Loucy (cell line): ENCODE measurements around the gene CHD6.

Source experiments
- EZH2phosphoT487 ChIP-seq: fragments of 200-600 bp; IDR thresholded peaks from 2 replicates; pipeline ENCODE4 v1.6.1; 2018; ENCODE audit warnings: antibody characterized with exemption, mild to moderate bottlenecking, moderate library complexity, borderline replicate concordance
- TF ChIP-seq, protein P1 (sequence below): fragments of 200-600 bp; sonication (generic); conservative IDR thresholded peaks from 2 replicates; pipeline ENCODE4 v1.5.1; 2014; ENCODE audit warnings: mild to moderate bottlenecking, antibody characterized with exemption, low read length

DNA sequence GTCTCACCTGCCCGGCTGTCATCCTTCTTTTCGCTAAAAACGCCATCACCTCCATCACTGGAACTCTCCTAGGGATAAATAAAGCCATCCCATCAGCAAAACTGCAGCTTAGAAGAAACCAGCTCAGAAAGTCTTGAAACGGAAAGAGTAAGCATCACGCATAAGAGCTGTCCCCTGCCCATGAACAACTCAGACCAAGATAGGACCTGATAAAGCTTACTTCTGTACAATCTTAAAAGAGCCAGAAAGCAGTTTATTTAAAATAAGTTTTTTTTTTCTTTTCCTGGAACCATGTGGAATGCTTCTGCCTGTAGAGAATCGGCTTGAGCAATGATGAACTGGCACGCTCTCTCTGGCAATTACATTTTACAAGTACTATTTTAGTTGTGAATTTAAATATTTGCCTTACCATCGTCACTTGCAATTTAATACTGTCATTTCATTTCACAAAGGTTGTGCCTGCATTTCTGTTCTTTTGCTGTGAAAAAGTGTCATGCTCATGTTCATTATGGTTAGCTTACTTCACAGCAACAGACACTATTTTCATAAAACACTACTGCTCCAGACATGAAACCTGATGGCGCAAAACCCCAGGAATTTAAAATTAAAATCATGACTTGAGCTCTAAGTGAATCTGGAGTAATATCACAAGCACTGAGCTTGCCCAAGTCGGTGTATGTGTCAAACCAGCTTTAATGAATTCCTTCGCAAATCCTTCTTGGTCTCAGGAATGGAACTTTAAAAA, 191.9 kb downstream of the CHD6 start:
- TF ChIP-seq, protein P1, sequence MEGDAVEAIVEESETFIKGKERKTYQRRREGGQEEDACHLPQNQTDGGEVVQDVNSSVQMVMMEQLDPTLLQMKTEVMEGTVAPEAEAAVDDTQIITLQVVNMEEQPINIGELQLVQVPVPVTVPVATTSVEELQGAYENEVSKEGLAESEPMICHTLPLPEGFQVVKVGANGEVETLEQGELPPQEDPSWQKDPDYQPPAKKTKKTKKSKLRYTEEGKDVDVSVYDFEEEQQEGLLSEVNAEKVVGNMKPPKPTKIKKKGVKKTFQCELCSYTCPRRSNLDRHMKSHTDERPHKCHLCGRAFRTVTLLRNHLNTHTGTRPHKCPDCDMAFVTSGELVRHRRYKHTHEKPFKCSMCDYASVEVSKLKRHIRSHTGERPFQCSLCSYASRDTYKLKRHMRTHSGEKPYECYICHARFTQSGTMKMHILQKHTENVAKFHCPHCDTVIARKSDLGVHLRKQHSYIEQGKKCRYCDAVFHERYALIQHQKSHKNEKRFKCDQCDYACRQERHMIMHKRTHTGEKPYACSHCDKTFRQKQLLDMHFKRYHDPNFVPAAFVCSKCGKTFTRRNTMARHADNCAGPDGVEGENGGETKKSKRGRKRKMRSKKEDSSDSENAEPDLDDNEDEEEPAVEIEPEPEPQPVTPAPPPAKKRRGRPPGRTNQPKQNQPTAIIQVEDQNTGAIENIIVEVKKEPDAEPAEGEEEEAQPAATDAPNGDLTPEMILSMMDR, result no peak
- TF ChIP-seq EZH2phosphoT487, result no peak
